Thyroid gland (tissue), 4 donors: Measurements from ENCODE around the gene RCC2. TPM values are rescaled to one million over a fixed set of nuclear protein-coding genes. Genes with fewer than 3 reads are reported as not detected.
"Not testable (repeated sequence)": the region's sequence is repeated elsewhere in the genome, so short reads cannot be mapped to it uniquely, and the experiment has no call there.

Experiments
- DNase-seq, 2 donors: peaks; one replicate each; pipeline ENCODE4 v3.0.0-alpha.2; 2019
- H3K27ac ChIP-seq, 3 donors: fragments of 200-600 bp; sonication (generic); 1 replicate in 2 of 3; 2 replicates in 1 of 3; pipeline ENCODE4 v1.5.1; 2016 to 2019; ENCODE audit warnings: mild to moderate bottlenecking in 1 of 3, moderate library complexity in 1 of 3
- H3K27me3 ChIP-seq: fragments of 200-600 bp; sonication (generic); one replicate; pipeline ENCODE4 v1.5.1; 2019
- H3K36me3 ChIP-seq, 2 donors: fragments of 200-600 bp; sonication (generic); one replicate each; pipeline ENCODE4 v1.5.1; 2016 to 2019
- H3K4me1 ChIP-seq, 2 donors: fragments of 200-600 bp; sonication (generic); one replicate each; pipeline ENCODE4 v1.5.1; 2017 to 2019
- H3K4me3 ChIP-seq, 3 donors: fragments of 200-600 bp; sonication (generic); replicated peaks in 1 of 3; 1 replicate in 2 of 3; 2 replicates in 1 of 3; pipeline ENCODE4 v1.5.1; 2016; ENCODE audit warnings: mild to moderate bottlenecking in 1 of 3
- H3K9me3 ChIP-seq: fragments of 200-600 bp; sonication (generic); one replicate; pipeline ENCODE4 v1.5.1; 2017
- POLR2A ChIP-seq, 2 donors: fragments of 450-650 bp; IDR thresholded peaks; one replicate each; pipeline ENCODE4 v1.6.1; 2017; ENCODE audit warnings: antibody characterized with exemption in 2 of 2, mild to moderate bottlenecking in 2 of 2, moderate library complexity in 1 of 2
- WGBS, 2 donors: methylation state at CpG; one replicate each; pipeline ENCODE4 v1.1.5; 2017; 5-methylcytosine and 5-hydroxymethylcytosine counted together
- intact Hi-C: fragments of 100-400 bp; cut with DNase I; formaldehyde crosslinking; loops from one replicate; pipeline ENCODE4 v1.15.1; 2023
- total RNA-seq, 4 donors: library from RNA; depleted of rRNA; stranded (reverse); fragments of >200 nt; gene quantifications; one replicate each; pipeline ENCODE4 v1.2.3, GENCODE V29; 2016
- TF ChIP-seq, protein P1 (sequence below), 6 experiments: fragments of 200-600 bp in 3 of 6; fragments of 450-650 bp in 3 of 6; sonication (generic) in 3 of 6; IDR thresholded peaks; one replicate each; pipeline ENCODE4 v1.5.1; 2016 to 2019; ENCODE audit warnings: antibody characterized with exemption in 6 of 6, mild to moderate bottlenecking in 2 of 6, inconsistent platforms in 1 of 6, moderate library complexity in 1 of 6

RCC2 gene
- total RNA-seq, 4 donors from 2014 or later = 20.3 to 35.1 (median 27.7) TPM

DNA sequence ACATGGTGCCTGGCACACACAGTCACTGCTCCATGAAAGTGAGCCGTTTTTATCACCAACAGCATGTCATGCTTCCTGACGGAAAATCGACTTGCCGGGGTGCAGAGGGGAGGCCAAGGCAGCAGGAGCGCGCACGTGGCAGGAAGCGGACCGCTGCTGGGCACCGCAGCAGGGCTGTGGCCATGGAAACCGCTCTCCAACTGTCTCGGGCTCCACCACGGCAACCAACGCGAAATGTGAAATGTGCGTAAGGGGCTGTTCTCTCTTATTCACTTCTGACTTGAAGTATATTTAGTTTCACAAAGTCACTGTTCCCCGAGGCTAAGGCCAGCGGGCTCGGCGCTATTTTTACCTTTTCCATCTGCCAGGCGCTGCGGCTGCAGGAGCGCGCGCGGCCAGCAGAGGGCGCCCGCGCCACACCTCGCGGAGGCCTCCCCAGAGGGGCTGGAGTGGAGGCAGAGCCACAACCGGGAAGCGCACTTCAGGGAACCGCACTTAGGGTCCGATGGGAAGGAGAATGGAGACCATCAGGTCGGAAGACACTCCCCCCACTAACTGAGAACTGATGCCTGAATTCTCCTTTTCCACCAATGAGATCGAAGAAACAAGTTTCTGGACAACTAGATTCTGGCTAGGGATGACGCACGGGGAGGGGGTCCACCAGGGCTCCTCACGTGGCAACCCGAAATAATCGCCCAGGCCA, 19.7 kb downstream of the RCC2 start:
- H3K27me3 ChIP-seq = no peaks in the 10 kb centered on the region
- no peaks in the 10 kb centered on the region for H3K4me1 ChIP-seq
- peaks cover 55 to 68% of the 10 kb centered on the region in 2 donors for H3K36me3 ChIP-seq
- intact Hi-C loops = loop anchor here (10.0 kb wide), 1 partner anchor 185 kb away; no protein-coding TSS in a partner anchor
- WGBS, 2 donors = 60% methylated on average over 42 of the region's 42 CpGs
- no peak overlapping the region for H3K4me3 ChIP-seq
- DNase-seq = peak; percentile 56
- no peak overlapping the region for H3K27ac ChIP-seq
- TF ChIP-seq POLR2A (IDR thresholded peaks at IDR 0.05) = no peak
- TF ChIP-seq, protein P1, sequence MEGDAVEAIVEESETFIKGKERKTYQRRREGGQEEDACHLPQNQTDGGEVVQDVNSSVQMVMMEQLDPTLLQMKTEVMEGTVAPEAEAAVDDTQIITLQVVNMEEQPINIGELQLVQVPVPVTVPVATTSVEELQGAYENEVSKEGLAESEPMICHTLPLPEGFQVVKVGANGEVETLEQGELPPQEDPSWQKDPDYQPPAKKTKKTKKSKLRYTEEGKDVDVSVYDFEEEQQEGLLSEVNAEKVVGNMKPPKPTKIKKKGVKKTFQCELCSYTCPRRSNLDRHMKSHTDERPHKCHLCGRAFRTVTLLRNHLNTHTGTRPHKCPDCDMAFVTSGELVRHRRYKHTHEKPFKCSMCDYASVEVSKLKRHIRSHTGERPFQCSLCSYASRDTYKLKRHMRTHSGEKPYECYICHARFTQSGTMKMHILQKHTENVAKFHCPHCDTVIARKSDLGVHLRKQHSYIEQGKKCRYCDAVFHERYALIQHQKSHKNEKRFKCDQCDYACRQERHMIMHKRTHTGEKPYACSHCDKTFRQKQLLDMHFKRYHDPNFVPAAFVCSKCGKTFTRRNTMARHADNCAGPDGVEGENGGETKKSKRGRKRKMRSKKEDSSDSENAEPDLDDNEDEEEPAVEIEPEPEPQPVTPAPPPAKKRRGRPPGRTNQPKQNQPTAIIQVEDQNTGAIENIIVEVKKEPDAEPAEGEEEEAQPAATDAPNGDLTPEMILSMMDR (IDR thresholded peaks at IDR 0.05) = peak; percentile 64 to 97 (median 92)
- H3K9me3 ChIP-seq = no peaks in the 10 kb centered on the region

DNA sequence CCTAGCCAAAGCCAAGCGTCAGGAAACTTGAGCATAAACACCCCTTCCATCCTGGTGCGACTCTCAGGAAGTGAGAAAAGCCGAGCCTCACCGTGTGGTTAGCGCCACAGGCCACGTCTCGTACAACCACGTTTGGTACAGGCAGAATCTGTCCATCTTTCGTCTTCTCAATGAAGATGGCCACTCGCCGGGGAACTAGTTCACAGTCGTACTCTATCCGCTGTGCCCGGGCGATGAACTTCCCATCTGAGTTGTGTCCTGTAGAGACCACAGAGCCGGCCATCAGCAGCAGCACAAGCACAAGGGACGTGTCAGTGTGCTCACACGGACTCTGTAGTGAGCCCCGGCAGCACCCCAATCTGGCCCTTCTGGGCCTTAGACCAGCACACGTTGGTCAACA, 23.1 kb downstream of the RCC2 start:
- Histone ChIP-seq H3K27ac (no peak overlapping the region), H3K9me3 (no peaks in the 10 kb centered on the region), H3K36me3 (peaks cover 64 to 84% of the 10 kb centered on the region in 2 donors), H3K4me1 (no peaks in the 10 kb centered on the region), H3K4me3 (no peak overlapping the region), H3K27me3 (no peaks in the 10 kb centered on the region)
- no peak for DNase-seq
- TF ChIP-seq, protein P1 (IDR thresholded peaks at IDR 0.05) = no peak
- TF ChIP-seq POLR2A (IDR thresholded peaks at IDR 0.05) = no peak
- intact Hi-C loops = no loop called here
- 91 to 92% methylated on average over 20 of the region's 20 CpGs for WGBS, 2 donors

DNA sequence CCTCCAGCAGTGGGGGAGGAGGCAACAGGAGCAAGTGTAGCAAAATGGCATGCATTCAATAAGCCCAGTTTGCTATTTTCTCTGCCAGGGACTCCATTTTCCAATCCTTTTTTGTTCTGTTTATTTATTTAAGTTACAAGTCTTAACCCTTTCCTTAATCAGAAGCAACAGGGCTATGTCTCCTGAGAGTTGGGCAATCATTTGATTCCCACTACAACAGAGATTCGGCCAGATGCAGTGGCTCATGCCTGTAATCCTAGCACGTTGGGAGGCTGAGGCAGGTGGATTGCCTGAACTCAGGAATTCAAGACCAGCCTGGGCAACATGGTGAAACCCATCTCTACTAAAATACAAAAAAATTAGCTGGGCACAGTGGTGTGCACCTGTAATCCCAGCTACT, 25.5 kb downstream of the RCC2 start:
- no peaks in the 10 kb centered on the region for H3K27me3 ChIP-seq
- WGBS, 2 donors = 92 to 98% methylated on average over 2 of the region's 2 CpGs
- no peaks in the 10 kb centered on the region for H3K4me1 ChIP-seq
- H3K36me3 ChIP-seq = peaks cover 62 to 92% of the 10 kb centered on the region in 2 donors
- TF ChIP-seq, protein P1 (IDR thresholded peaks at IDR 0.05) = no peak
- TF ChIP-seq POLR2A (IDR thresholded peaks at IDR 0.05) = no peak
- DNase-seq = no peak
- no peak overlapping the region for H3K4me3 ChIP-seq
- intact Hi-C loops = no loop called here
- no peak overlapping the region for H3K27ac ChIP-seq
- no peaks in the 10 kb centered on the region for H3K9me3 ChIP-seq

DNA sequence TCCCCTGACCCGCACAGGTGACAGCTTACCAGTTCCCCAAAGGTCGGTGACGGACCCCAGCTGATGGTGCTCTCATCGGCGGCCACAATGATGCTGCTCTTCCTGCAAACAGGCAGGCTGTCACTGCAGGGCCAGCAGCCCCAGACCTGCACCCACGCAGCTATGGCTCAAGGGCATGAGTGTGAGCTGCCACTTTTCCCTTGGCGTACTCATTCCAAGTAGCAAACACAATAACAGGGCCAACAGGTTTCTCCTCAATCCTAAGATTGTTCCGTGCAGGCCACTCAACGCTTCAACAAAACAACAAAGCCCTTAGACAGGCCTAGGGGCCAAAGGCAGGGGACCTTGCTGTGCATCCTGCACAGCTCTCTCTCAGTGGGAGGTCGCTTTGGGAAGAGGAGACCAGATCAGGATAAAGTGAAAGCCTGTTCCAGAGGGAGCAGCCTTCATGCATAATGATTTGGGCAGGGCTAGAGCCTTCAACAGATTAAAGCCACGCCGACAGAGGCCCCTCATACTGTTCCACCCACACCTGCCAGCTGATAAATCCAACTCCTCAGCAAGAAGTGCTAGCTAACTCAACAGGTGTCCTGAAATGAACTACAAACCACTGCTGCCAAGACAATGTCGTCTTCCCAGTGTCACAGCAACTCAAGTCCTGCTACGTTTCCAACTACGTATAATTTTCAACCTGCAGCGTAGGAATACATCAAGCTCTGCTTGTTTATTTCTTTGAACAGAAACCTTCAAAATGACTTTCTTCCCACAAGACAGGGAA, 27.2 kb downstream of the RCC2 start:
- peaks cover 72 to 89% of the 10 kb centered on the region in 2 donors for H3K36me3 ChIP-seq
- no peaks in the 10 kb centered on the region for H3K9me3 ChIP-seq
- H3K4me3 ChIP-seq = no peak overlapping the region
- H3K4me1 ChIP-seq = no peaks in the 10 kb centered on the region
- WGBS, 2 donors = 56 to 69% methylated on average over 12 to 13 of the region's 16 CpGs
- intact Hi-C loops = no loop called here
- DNase-seq = peak; percentile 43 to 72
- no peaks in the 10 kb centered on the region for H3K27me3 ChIP-seq
- no peak overlapping the region for H3K27ac ChIP-seq
- TF ChIP-seq, protein P1 (IDR thresholded peaks at IDR 0.05) = no peak
- no peak for TF ChIP-seq POLR2A (IDR thresholded peaks at IDR 0.05)

DNA sequence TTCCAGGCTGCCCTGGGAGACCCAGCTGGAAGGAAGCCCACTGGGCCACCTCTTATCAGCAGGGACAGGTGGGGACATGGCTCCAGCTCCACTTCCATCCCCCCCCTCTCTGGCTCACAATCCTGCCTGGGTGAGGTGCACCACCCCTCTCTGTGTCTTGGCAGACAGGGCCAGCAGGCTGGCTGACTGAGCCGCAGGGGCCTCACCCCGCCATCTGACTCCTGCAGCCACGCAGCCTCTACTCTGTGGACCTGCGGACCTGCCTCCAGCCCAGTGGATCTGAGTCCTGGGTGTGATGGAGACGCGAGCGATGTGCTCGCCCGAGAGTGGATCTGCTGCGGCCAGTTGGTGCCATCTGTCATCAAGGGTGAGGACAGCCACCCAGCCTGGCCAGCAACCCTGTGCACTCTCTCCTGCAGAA, 30.1 kb downstream of the RCC2 start:
- TF ChIP-seq, protein P1 (IDR thresholded peaks at IDR 0.05) = no peak
- TF ChIP-seq POLR2A (IDR thresholded peaks at IDR 0.05) = no peak
- Histone ChIP-seq H3K4me1 (no peaks in the 10 kb centered on the region), H3K27ac (no peak overlapping the region), H3K36me3 (peaks cover 48 to 62% of the 10 kb centered on the region in 2 donors), H3K4me3 (no peak overlapping the region), H3K27me3 (no peaks in the 10 kb centered on the region), H3K9me3 (no peaks in the 10 kb centered on the region)
- WGBS, 2 donors = 96 to 100% methylated on average over 6 to 10 of the region's 10 CpGs
- no peak for DNase-seq
- intact Hi-C loops = no loop called here

DNA sequence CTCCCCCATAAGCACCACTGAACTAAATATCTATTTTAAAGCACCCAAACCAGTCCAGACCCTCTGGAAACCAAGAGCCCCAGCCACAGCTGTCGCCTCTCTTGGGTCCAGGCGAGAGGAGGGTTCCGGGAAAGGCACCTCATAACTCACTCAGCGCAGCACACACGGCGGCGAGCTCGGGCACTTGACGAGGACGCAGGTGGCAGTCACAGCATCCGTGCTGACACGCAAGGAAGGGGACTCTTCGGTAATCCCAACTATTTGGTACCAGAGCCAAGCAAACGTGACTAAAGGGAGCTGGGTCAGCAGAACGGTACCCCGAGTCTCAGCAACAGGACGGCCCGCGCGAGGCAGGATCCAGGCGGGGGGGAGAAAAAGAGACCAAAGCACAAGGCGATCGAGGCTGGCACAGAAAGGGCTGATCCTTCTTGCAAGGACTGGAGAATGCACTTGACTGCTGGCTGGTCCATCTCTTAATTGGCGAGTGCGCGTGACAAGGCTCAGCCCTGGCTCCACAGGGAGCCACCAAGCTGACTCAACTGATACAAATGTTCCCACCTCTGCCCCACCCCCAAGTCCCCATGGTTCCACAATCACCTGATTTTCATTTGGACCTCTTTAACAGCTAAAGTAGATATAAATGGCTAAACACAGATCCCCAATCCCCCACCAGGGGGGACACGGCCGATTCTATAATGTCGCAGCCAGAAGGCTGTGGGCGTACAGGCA, 31.5 kb downstream of the RCC2 start:
- 93 to 95% methylated on average over 30 of the region's 30 CpGs for WGBS, 2 donors
- intact Hi-C loops, DNase-seq, H3K9me3 ChIP-seq, H3K4me1 ChIP-seq, H3K27me3 ChIP-seq, H3K4me3 ChIP-seq, H3K27ac ChIP-seq: not testable (repeated sequence)
- peaks cover 34 to 49% of the 10 kb centered on the region in 2 donors for H3K36me3 ChIP-seq
